Epithelial cell of proximal tubule (primary cell): ENCODE results near the gene PCTP. TPM values are rescaled to one million over a fixed set of nuclear protein-coding genes. Genes with fewer than 3 reads are reported as not detected.

ENCODE experiments used
- DNase-seq: peaks from one replicate; pipeline ENCODE4 v3.0.0-alpha.2; 2011; ENCODE audit warnings: low read depth
- H3K4me3 ChIP-seq: 2 replicates; pipeline ENCODE4 v1.5.1; 2011; ENCODE audit warnings: low read depth, mild to moderate bottlenecking, low read length
- CTCF ChIP-seq: conservative IDR thresholded peaks from 2 replicates; pipeline ENCODE4 v1.5.1; 2012; ENCODE audit warnings: low read depth, mild to moderate bottlenecking, low read length
- total RNA-seq: library from RNA; depleted of rRNA; stranded (reverse); fragments of >200 nt; gene quantifications from 2 replicates; pipeline ENCODE4 v1.2.3, GENCODE V29; 2015

The PCTP gene
- total RNA-seq, 1 donor from 2014 or later = 11.4 TPM

- H3K4me3 ChIP-seq = no peak overlapping the region
- DNase-seq = no peak
- TF ChIP-seq CTCF = no peak
These were observed 24.0 kb downstream of the PCTP start for GRCh38 chr17:55774846-55775271.

- no peak for DNase-seq
- TF ChIP-seq CTCF = no peak
These were observed 25.4 kb downstream of the PCTP start for GRCh38 chr17:55776271-55776670.

GRCh38 chr17:55777471-55777971 is 26.7 kb downstream of the PCTP start:
- H3K4me3 ChIP-seq = no peak overlapping the region
- no peak for DNase-seq
- no peak for TF ChIP-seq CTCF

More at GRCh38 chr17:55776271-55776670, 25.4 kb downstream of the PCTP start:
- no peak overlapping the region for H3K4me3 ChIP-seq

GRCh38 chr17:55778389-55779118 is 27.7 kb downstream of the PCTP start:
- TF ChIP-seq CTCF = no peak
- DNase-seq = no peak
- H3K4me3 ChIP-seq = no peak overlapping the region

GRCh38 chr17:55783684-55784245 is 32.9 kb downstream of the PCTP start:
- no peak overlapping the region for H3K4me3 ChIP-seq
- TF ChIP-seq CTCF = no peak
- DNase-seq = no peak

DNA sequence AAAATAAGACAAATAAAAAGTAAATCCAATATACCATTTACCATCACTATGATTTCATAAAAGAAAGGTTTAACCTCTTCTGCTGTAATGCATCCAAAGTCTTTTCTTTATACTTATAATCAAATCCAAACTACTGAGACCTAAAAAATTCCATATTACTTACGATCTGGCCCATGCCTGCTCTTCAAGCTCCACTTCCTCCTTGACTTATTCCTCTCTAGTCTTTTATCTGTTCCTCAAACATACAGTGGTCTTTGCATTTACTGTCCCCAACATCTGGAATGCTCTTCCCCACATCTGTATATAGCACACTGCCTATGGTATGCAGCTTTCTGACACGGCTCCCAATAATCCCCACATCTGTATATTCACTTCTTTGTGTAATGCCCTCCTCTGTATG is 33.8 kb downstream of the PCTP start:
- no peak for TF ChIP-seq CTCF
- no peak for DNase-seq

More for the DNA sequence above, 33.8 kb downstream of the PCTP start:
- H3K4me3 ChIP-seq = no peak overlapping the region
